ENCODE data around the gene SMIM1.
A peak's percentile ranks its signal among the peaks of the same experiment; 100 is the strongest.
"Not testable (repeated sequence)": the region's sequence is repeated elsewhere in the genome, so short reads cannot be mapped to it uniquely, and the experiment has no call there.

Gene SMIM1

GRCh38 chr1:3799976-3800685, 27.6 kb downstream of the SMIM1 start:
- H3K4me3 Mint-ChIP-seq = peak overlapping the region; percentile 1 to 55 (median 55)
- H3K36me3 Mint-ChIP-seq (ENCODE audit: low read depth) = no peaks in the 10 kb centered on the region
- peaks cover 3% of the 10 kb centered on the region for H3K9me3 Mint-ChIP-seq
- no peak overlapping the region for H3K27ac Mint-ChIP-seq
- TF ChIP-seq, protein P1, sequence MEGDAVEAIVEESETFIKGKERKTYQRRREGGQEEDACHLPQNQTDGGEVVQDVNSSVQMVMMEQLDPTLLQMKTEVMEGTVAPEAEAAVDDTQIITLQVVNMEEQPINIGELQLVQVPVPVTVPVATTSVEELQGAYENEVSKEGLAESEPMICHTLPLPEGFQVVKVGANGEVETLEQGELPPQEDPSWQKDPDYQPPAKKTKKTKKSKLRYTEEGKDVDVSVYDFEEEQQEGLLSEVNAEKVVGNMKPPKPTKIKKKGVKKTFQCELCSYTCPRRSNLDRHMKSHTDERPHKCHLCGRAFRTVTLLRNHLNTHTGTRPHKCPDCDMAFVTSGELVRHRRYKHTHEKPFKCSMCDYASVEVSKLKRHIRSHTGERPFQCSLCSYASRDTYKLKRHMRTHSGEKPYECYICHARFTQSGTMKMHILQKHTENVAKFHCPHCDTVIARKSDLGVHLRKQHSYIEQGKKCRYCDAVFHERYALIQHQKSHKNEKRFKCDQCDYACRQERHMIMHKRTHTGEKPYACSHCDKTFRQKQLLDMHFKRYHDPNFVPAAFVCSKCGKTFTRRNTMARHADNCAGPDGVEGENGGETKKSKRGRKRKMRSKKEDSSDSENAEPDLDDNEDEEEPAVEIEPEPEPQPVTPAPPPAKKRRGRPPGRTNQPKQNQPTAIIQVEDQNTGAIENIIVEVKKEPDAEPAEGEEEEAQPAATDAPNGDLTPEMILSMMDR (IDR thresholded peaks at IDR 0.05; ENCODE audit: unreplicated experiment in 3 of 3) = no peak
- H3K27me3 Mint-ChIP-seq (ENCODE audit: low read depth) = peaks cover 30% of the 10 kb centered on the region
- peaks cover 25% of the 10 kb centered on the region for H3K4me1 Mint-ChIP-seq

DNA sequence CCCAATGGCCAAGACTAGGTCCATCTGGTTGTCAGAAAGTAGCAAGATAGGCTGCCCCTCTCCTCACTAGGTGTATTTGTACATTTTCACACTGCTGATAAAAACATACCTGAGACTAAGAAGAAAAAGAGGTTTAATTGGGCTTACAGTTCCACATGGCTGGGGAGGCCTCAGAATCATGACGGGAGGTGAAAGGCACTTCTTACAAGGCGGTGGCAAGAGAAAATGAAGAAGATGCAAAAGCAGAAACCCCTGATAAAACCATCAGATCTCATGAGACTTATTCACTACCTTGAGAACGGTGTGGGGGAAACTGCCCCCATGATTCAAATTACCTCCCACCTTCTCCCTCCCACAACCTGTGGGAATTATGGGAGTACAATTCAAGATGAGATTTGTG, 28.2 kb downstream of the SMIM1 start:
- Mint-ChIP-seq H3K4me1 (peaks cover 20% of the 10 kb centered on the region), H3K27me3 (ENCODE audit: low read depth) (peaks cover 30% of the 10 kb centered on the region)
- H3K36me3 Mint-ChIP-seq (ENCODE audit: low read depth); H3K4me3 Mint-ChIP-seq; H3K9me3 Mint-ChIP-seq; H3K27ac Mint-ChIP-seq: not testable (repeated sequence)

- Mint-ChIP-seq H3K9me3 (peaks cover 18% of the 10 kb centered on the region), H3K36me3 (ENCODE audit: low read depth) (no peaks in the 10 kb centered on the region), H3K4me1 (peaks cover 10% of the 10 kb centered on the region), H3K27ac (no peak overlapping the region), H3K27me3 (ENCODE audit: low read depth) (peaks cover 27% of the 10 kb centered on the region), H3K4me3 (no peak overlapping the region)
- TF ChIP-seq, protein P1 (IDR thresholded peaks at IDR 0.05; ENCODE audit: unreplicated experiment in 3 of 3) = no peak
Observed at GRCh38 chr1:3803905-3804626, 31.5 kb downstream of the SMIM1 start.

DNA sequence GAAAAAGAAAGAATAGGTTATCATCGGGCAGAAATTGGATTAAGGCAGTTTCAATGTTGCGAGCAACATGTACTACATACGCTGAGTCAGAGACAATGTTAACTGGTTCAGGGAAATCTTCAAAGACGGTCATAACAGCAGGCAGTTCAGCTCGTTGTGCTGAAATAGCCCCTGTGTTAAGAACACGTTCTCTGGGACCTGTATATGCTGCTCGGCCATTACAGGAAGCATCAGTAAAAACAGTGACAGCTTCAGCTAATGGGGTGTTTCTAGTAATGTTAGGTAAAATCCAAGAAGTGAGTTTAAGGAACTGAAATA, 32.0 kb downstream of the SMIM1 start:
- Mint-ChIP-seq H3K27me3 (ENCODE audit: low read depth) (peaks cover 25% of the 10 kb centered on the region), H3K9me3 (peaks cover 18% of the 10 kb centered on the region)
- H3K4me3 Mint-ChIP-seq; H3K36me3 Mint-ChIP-seq (ENCODE audit: low read depth); H3K27ac Mint-ChIP-seq; H3K4me1 Mint-ChIP-seq: not testable (repeated sequence)

GRCh38 chr1:3805038-3805437, 32.5 kb downstream of the SMIM1 start:
- TF ChIP-seq, protein P1 (IDR thresholded peaks at IDR 0.05; ENCODE audit: unreplicated experiment in 3 of 3) = no peak
- H3K9me3 Mint-ChIP-seq = peaks cover 18% of the 10 kb centered on the region
- H3K27me3 Mint-ChIP-seq (ENCODE audit: low read depth) = peaks cover 22% of the 10 kb centered on the region
- peaks cover 5% of the 10 kb centered on the region for H3K4me1 Mint-ChIP-seq
- no peaks in the 10 kb centered on the region for H3K36me3 Mint-ChIP-seq (ENCODE audit: low read depth)
- H3K27ac Mint-ChIP-seq = no peak overlapping the region
- H3K4me3 Mint-ChIP-seq = no peak overlapping the region

DNA sequence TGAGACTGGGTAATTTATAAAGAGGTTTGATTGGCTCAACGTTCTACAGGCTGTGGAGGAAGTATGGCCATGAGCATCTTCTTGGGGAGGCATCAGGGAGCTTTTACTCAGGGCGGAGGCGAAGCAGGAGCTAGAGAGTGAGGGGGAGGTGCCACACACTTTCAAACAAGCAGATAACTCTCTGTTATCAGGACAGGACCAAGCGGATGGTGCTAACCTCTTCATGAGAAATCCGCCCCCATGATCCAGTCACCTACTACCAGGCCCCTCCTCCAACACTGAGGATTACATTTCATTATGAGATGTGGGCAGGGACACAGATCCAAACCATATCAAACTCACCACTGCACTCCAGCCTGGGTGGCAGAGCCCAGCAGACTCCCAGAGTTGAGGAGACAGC, 35.2 kb downstream of the SMIM1 start:
- peaks cover 18% of the 10 kb centered on the region for H3K9me3 Mint-ChIP-seq
- H3K36me3 Mint-ChIP-seq (ENCODE audit: low read depth) = no peaks in the 10 kb centered on the region
- no peak overlapping the region for H3K27ac Mint-ChIP-seq
- H3K4me3 Mint-ChIP-seq = no peak overlapping the region
- TF ChIP-seq, protein P1 (IDR thresholded peaks at IDR 0.05; ENCODE audit: unreplicated experiment in 3 of 3) = no peak
- peaks cover 17% of the 10 kb centered on the region for H3K27me3 Mint-ChIP-seq (ENCODE audit: low read depth)
- no peaks in the 10 kb centered on the region for H3K4me1 Mint-ChIP-seq

DNA sequence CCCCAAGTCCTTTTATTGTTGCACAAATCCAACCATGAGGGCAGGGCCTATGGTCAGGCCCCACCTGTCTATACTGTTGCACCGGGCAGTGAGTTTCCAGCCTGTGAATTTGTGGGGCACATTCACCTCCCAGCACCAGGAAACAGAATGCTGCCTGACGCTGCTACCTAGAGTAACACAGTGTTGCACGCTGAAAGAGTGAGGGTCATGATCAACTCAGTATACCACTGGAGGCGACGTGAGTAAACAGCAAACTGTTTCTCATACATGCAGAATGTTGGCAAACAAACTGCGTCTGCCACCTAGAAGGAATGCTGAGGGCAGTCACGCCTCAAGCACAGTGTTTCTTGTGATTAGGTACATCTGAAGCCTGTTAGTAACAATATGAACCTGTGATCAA, 37.1 kb downstream of the SMIM1 start:
- Mint-ChIP-seq H3K4me3 (no peak overlapping the region), H3K36me3 (ENCODE audit: low read depth) (peaks cover 4% of the 10 kb centered on the region), H3K27ac (no peak overlapping the region), H3K9me3 (peaks cover 18% of the 10 kb centered on the region), H3K4me1 (no peaks in the 10 kb centered on the region), H3K27me3 (ENCODE audit: low read depth) (peaks cover 4% of the 10 kb centered on the region)
- TF ChIP-seq, protein P1 (IDR thresholded peaks at IDR 0.05; ENCODE audit: unreplicated experiment in 3 of 3) = no peak

DNA sequence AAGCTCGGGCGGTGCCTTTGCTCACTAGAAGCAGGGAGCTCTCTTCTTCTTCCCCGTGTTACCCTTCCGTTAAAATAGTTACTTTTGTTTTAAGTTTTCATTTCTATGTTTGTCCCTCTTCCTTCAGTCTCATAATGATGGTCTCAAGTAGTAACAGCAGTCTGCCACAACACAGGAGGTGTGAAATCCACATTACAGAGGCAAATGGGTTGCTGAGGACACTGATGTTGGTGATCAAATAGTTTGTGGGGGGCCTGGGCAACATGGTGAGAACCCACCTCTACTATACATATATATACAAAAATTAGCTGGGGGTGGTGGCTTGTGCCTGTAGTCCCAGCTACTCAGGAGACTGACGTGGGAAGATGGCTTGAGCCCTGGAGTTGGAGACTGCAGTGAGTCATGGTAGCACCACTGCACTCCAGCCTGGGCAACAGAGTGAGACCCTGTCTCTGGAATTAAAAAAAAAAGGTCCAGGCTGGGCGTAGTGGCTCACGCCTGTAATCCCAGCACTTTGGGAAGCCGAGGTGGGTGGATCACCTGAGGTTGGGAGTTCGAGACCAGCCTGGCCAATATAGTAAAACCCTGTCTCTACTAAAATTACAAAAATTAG, 37.7 kb downstream of the SMIM1 start:
- not testable (repeated sequence) for H3K4me1 Mint-ChIP-seq; H3K36me3 Mint-ChIP-seq (ENCODE audit: low read depth); H3K27ac Mint-ChIP-seq; H3K27me3 Mint-ChIP-seq (ENCODE audit: low read depth); H3K4me3 Mint-ChIP-seq
- peaks cover 14% of the 10 kb centered on the region for H3K9me3 Mint-ChIP-seq

Data from nephron (organoid).